Heart right ventricle (tissue), 16 donors: ENCODE data around the gene ANTXR1. TPM values are rescaled to one million over a fixed set of nuclear protein-coding genes. Genes with fewer than 3 reads are reported as not detected.

Experiments
- ATAC-seq, 8 donors: fragments of 200-7000 bp; cut with Tn5 transposase; one replicate each; pipeline ENCODE4 v1.9.1; 2020; ENCODE audit warnings: mild to moderate bottlenecking in 8 of 8, moderate library complexity in 8 of 8, moderate number of reproducible peaks in 1 of 8
- DNase-seq, 2 donors: peaks; one replicate each; pipeline ENCODE4 v3.0.0-alpha.2; 2020
- H3K27ac ChIP-seq, 10 donors: fragments of 200-600 bp; sonication (generic) in 2 of 10; one replicate each; pipeline versions ENCODE4 v1.5.0 to v1.8.0; 2020 to 2022; ENCODE audit warnings: mild to moderate bottlenecking in 3 of 10
- H3K27me3 ChIP-seq, 7 donors: fragments of 200-600 bp; one replicate each; pipeline ENCODE4 v1.8.0; 2021 to 2022; ENCODE audit warnings: mild to moderate bottlenecking in 2 of 7
- H3K36me3 ChIP-seq, 9 donors: fragments of 200-600 bp; sonication (generic) in 1 of 9; one replicate each; pipeline versions ENCODE4 v1.5.0 to v1.8.0; 2020 to 2022; ENCODE audit warnings: mild to moderate bottlenecking in 2 of 9
- H3K4me1 ChIP-seq, 9 donors: fragments of 200-600 bp; sonication (generic) in 1 of 9; one replicate each; pipeline versions ENCODE4 v1.5.0 to v1.8.0; 2020 to 2022; ENCODE audit warnings: mild to moderate bottlenecking in 4 of 9
- H3K4me3 ChIP-seq, 10 donors: fragments of 200-600 bp; sonication (generic) in 2 of 10; one replicate each; pipeline versions ENCODE4 v1.5.0 to v1.8.0; 2020 to 2022; ENCODE audit warnings: mild to moderate bottlenecking in 7 of 10, moderate library complexity in 2 of 10
- H3K9me3 ChIP-seq, 11 donors: fragments of 200-600 bp in 10 of 11; sonication (generic) in 2 of 11; one replicate each; pipeline versions ENCODE4 v1.5.0 to v1.8.0; 2013 to 2022; ENCODE audit warnings: mild to moderate bottlenecking in 2 of 11, control low read depth in 1 of 11, moderate library complexity in 1 of 11
- WGBS, 2 donors: extraction: QIAGEN DNeasy Blood & Tissue Kit; methylation state at CpG; one replicate each; pipeline ENCODE4 v1.1.7; 2013; ENCODE audit warnings: inconsistent platforms in 1 of 2; 5-methylcytosine and 5-hydroxymethylcytosine counted together
- intact Hi-C, 10 donors: fragments of 100-400 bp; cut with DNase I; formaldehyde crosslinking; loops; one replicate each; pipeline versions ENCODE4 v1.11.1 to v1.14.2; 2022
- polyA plus RNA-seq, 2 donors: library from polyadenylated mRNA; stranded (reverse); fragments of 200-250 nt; gene quantifications; one replicate each; pipeline ENCODE4 v1.2.3, GENCODE V29; 2013
- total RNA-seq, 10 donors: library from RNA; stranded (reverse); fragmentation: NEBNext Ultra II Directional in 3 of 10; extraction: Animal tissue kit (Norgen Biotek cat#: 25700) in 3 of 10; gene quantifications; one replicate each; pipeline versions ENCODE4 v1.2.1 to v1.2.4, GENCODE V29; 2021 to 2023
- TF ChIP-seq, protein P1 (sequence below), 9 donors: fragments of 200-600 bp; sonication (generic) in 2 of 9; IDR thresholded peaks; one replicate each; pipeline versions ENCODE4 v1.5.0 to v1.8.0; 2021 to 2022; ENCODE audit warnings: antibody characterized with exemption in 9 of 9, mild to moderate bottlenecking in 5 of 9, moderate library complexity in 1 of 9
- donor health status: Arrhythmogenic right ventricular cardiomyopathy.
- donor health status: ischemic (EF 13 %, LVEDD 7.1; RV severe dilation, severe dysfunction).
- donor health status: healthy with polysubstance abuse.
- donor health status: DM: no; HTN: yes; CAD: no.
- donor health status: DM: no; HTN: no; CAD: no.
- donor health status: ischemic (EF 25% LVEDD 6.9; RV normal size, moderate dysfunction).
- donor health status: ischemic (EF 25% LVEDD 5.7; RV mildly dilated, moderate dysfunction).
- donor health status: healthy.
- donor health status: DM: yes; HTN: yes; CAD: no.
- donor health status: Ischemic cardiomyopathy.
- donor health status: ischemic (EF 35%, LVEDD 5.7; RV mildly dilated, moderate dysfunction).
- donor health status: nonischemic (EF 11% LVEDD 7.7; RV severe dilation, severe dysfunction).
- donor health status: DM: yes; HTN: yes; CAD: no.
- donor health status: PGD.
- donor health status: ischemic (EF 29% LVEDD 5.4; RV normal size, mild dysfunction).
- donor health status: nonischemic (EF 23%, LVEDD 6.1; RV moderate dilation, normal function).

The ANTXR1 gene
- total and polyA plus RNA-seq, 12 donors, result 8.9 to 33.1 (median 24.1) TPM

DNA sequence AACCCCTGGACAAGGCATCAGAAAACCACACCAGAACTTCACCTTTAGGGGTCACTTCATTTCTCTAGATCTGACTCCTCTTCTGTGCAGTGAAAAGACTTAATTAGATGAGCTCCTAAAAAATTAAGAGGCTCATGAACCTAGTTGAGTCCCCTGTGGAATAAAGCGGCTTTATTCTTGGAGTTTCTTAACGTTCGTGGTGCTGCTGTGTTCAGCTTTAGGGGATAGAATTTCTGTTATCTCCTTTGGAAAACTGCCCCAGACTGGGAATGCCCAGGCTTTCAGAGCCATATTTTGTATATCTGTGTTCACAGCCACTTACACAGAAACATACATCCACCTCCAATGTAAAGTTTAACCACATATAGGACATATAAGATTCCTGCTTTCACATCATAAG, 165.8 kb downstream of the ANTXR1 start:
- H3K4me1 ChIP-seq, result peaks cover 0 to 45% (median 21%) of the 10 kb centered on the region in 9 donors
- TF ChIP-seq, protein P1, sequence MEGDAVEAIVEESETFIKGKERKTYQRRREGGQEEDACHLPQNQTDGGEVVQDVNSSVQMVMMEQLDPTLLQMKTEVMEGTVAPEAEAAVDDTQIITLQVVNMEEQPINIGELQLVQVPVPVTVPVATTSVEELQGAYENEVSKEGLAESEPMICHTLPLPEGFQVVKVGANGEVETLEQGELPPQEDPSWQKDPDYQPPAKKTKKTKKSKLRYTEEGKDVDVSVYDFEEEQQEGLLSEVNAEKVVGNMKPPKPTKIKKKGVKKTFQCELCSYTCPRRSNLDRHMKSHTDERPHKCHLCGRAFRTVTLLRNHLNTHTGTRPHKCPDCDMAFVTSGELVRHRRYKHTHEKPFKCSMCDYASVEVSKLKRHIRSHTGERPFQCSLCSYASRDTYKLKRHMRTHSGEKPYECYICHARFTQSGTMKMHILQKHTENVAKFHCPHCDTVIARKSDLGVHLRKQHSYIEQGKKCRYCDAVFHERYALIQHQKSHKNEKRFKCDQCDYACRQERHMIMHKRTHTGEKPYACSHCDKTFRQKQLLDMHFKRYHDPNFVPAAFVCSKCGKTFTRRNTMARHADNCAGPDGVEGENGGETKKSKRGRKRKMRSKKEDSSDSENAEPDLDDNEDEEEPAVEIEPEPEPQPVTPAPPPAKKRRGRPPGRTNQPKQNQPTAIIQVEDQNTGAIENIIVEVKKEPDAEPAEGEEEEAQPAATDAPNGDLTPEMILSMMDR (IDR thresholded peaks at IDR 0.05), result no peak
- WGBS, 2 donors, result 55 to 69% methylated on average over 3 of the region's 3 CpGs

DNA sequence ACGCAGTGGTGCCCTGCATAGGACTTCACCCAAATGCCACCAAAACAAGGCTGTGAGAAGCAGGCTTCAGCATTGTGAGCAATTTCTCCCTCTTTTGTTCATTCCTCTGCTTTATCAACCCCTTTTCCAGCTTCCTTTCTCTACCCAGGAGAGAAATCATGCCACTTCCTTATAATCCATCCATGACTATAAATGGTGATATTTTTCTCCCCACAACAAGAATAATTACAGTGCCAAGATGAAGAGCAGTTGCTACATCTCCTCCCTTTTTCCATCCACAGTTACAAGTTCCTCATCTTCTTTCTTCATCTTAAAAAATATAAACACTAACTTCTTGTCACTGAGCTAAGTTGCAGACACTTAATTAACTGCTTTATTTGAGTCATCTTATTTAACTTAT, 167.2 kb downstream of the ANTXR1 start:
- intact Hi-C loops, result no loop called here
- H3K27ac ChIP-seq, result peak overlapping the region in 1 of 10 donors; percentile 60
- ATAC-seq (no peak), DNase-seq (no peak)
- peaks cover 0 to 31% (median 0%) of the 10 kb centered on the region in 9 donors for H3K36me3 ChIP-seq
- no peaks in the 10 kb centered on the region for H3K27me3 ChIP-seq
- no peak overlapping the region for H3K4me3 ChIP-seq
- 89 to 92% methylated on average over 1 of the region's 1 CpG for WGBS, 2 donors
- H3K9me3 ChIP-seq, result no peaks in the 10 kb centered on the region
- peaks cover 0 to 45% (median 20%) of the 10 kb centered on the region in 9 donors for H3K4me1 ChIP-seq
- TF ChIP-seq, protein P1 (IDR thresholded peaks at IDR 0.05), result no peak

More for the DNA sequence above, 165.8 kb downstream of the ANTXR1 start:
- H3K27ac ChIP-seq, result peak overlapping the region in 5 of 10 donors; percentile 79 to 94 (median 81)
- intact Hi-C loops, result no loop called here
- no peaks in the 10 kb centered on the region for H3K9me3 ChIP-seq
- H3K4me3 ChIP-seq, result no peak overlapping the region
- no peaks in the 10 kb centered on the region for H3K27me3 ChIP-seq
- DNase-seq (no peak), ATAC-seq (no peak)
- H3K36me3 ChIP-seq, result peaks cover 0 to 22% (median 0%) of the 10 kb centered on the region in 9 donors

DNA sequence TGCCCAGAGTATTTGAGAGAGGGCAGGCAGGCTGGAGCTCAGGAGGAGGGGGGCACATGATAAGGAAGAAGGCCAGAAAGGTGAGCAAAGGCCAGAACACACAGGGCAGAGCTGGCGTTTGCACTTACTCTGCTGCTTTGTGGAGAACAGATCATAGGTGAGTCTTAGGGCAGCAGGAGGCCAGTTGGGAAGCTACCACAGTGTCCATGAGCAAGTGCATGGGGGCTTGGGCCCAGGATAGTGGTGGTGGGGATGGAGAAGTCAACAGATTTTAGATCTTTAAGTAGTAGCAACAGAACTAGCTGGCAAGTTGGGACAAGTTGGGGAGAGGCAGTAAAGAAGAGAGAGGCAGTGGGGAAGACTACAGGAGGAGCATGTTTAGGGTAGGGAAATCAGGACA, 168.0 kb downstream of the ANTXR1 start:
- Histone ChIP-seq H3K27me3 (no peaks in the 10 kb centered on the region), H3K4me1 (peaks cover 0 to 42% (median 20%) of the 10 kb centered on the region in 9 donors), H3K9me3 (no peaks in the 10 kb centered on the region), H3K27ac (peak overlapping the region in 1 of 10 donors; percentile 60), H3K36me3 (peaks cover 0 to 36% (median 0%) of the 10 kb centered on the region in 9 donors), H3K4me3 (no peak overlapping the region)
- intact Hi-C loops, result no loop called here
- 82 to 86% methylated on average over 1 of the region's 1 CpG for WGBS, 2 donors
- ATAC-seq (no peak), DNase-seq (no peak)
- TF ChIP-seq, protein P1 (IDR thresholded peaks at IDR 0.05), result no peak

DNA sequence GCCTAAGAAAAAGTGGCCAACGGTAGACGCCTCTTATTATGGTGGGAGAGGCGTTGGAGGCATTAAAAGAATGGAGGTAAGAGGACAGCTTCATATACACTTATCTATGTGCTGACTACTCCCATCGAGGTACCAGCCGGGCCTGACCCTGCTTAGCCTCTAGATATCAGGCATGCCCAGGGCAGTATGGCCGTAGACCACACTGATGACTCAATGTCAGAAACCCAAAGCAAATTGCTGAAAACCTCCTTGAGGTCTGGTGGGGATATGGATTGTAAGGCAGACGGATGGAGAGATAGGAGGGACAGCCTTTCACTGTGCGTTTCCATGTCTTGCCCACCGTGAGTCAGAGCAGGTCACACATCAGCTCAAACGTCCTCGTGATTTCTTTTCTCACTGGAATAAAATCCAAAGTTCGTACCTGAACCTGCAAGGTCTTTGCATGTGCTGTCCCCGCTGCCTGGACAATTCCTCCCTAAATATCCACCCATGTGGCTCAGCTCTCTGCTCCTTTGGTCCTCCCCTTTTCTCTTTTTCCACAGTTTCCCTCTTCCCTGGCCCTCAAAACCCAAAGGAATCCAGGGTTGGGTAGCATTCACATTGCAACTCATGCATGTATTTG, 168.9 kb downstream of the ANTXR1 start:
- no peak for ATAC-seq
- TF ChIP-seq, protein P1 (IDR thresholded peaks at IDR 0.05), result no peak
- H3K27me3 ChIP-seq, result no peaks in the 10 kb centered on the region
- peaks cover 0 to 39% (median 0%) of the 10 kb centered on the region in 9 donors for H3K36me3 ChIP-seq
- no peak for DNase-seq
- intact Hi-C loops, result no loop called here
- H3K4me3 ChIP-seq, result no peak overlapping the region
- 91 to 94% methylated on average over 13 of the region's 13 CpGs for WGBS, 2 donors
- no peak overlapping the region for H3K27ac ChIP-seq
- H3K9me3 ChIP-seq, result no peaks in the 10 kb centered on the region
- peaks cover 0 to 36% (median 14%) of the 10 kb centered on the region in 9 donors for H3K4me1 ChIP-seq
